22Rv1 (cell line): ENCODE measurements around the gene SWSAP1.
"Not testable (repeated sequence)": the region's sequence is repeated elsewhere in the genome, so short reads cannot be mapped to it uniquely, and the experiment has no call there.

ENCODE experiments used
- H3K27ac ChIP-seq: fragments of 450-650 bp; 2 replicates; pipeline ENCODE4 v1.5.1; 2017
- CTCF ChIP-seq: fragments of 450-650 bp; IDR thresholded peaks from 2 replicates; pipeline ENCODE4 v1.5.1; 2017; ENCODE audit warnings: mild to moderate bottlenecking
- ZFX ChIP-seq: fragments of 450-650 bp; IDR thresholded peaks from 2 replicates; pipeline ENCODE4 v1.6.1; 2017; ENCODE audit warnings: antibody characterized with exemption, borderline replicate concordance

Gene SWSAP1

GRCh38 chr19:11397089-11397610, 22.7 kb downstream of the SWSAP1 start:
- no peak for TF ChIP-seq ZFX
- no peak overlapping the region for H3K27ac ChIP-seq

GRCh38 chr19:11399667-11400066, 25.2 kb downstream of the SWSAP1 start:
- no peak overlapping the region for H3K27ac ChIP-seq
- TF ChIP-seq CTCF, result no peak
- TF ChIP-seq ZFX, result no peak

GRCh38 chr19:11400798-11401197, 26.3 kb downstream of the SWSAP1 start:
- no peak overlapping the region for H3K27ac ChIP-seq
- TF ChIP-seq CTCF (no peak), ZFX (no peak)

- TF ChIP-seq CTCF (no peak), ZFX (no peak)
- H3K27ac ChIP-seq, result no peak overlapping the region
These were observed 27.5 kb downstream of the SWSAP1 start for GRCh38 chr19:11401808-11402543.

GRCh38 chr19:11404588-11405222, 30.2 kb downstream of the SWSAP1 start:
- no peak for TF ChIP-seq ZFX
- no peak for TF ChIP-seq CTCF
- no peak overlapping the region for H3K27ac ChIP-seq

- no peak for TF ChIP-seq ZFX
- TF ChIP-seq CTCF, result no peak
These were observed 31.6 kb downstream of the SWSAP1 start for GRCh38 chr19:11405846-11406643.

GRCh38 chr19:11406703-11407236, 32.3 kb downstream of the SWSAP1 start:
- not testable (repeated sequence) for H3K27ac ChIP-seq

More at GRCh38 chr19:11405846-11406643, 31.6 kb downstream of the SWSAP1 start:
- no peak overlapping the region for H3K27ac ChIP-seq
